Thyroid gland (tissue), 4 donors: ENCODE results near the gene SRBD1.

Experiments used
- POLR2A ChIP-seq, 2 donors: fragments of 450-650 bp; IDR thresholded peaks; one replicate each; pipeline ENCODE4 v1.6.1; 2017; ENCODE audit warnings: antibody characterized with exemption in 2 of 2, mild to moderate bottlenecking in 2 of 2, moderate library complexity in 1 of 2
- TF ChIP-seq, protein P1 (sequence below), 6 experiments: fragments of 200-600 bp in 3 of 6; fragments of 450-650 bp in 3 of 6; sonication (generic) in 3 of 6; IDR thresholded peaks; one replicate each; pipeline ENCODE4 v1.5.1; 2016 to 2019; ENCODE audit warnings: antibody characterized with exemption in 6 of 6, mild to moderate bottlenecking in 2 of 6, inconsistent platforms in 1 of 6, moderate library complexity in 1 of 6

DNA sequence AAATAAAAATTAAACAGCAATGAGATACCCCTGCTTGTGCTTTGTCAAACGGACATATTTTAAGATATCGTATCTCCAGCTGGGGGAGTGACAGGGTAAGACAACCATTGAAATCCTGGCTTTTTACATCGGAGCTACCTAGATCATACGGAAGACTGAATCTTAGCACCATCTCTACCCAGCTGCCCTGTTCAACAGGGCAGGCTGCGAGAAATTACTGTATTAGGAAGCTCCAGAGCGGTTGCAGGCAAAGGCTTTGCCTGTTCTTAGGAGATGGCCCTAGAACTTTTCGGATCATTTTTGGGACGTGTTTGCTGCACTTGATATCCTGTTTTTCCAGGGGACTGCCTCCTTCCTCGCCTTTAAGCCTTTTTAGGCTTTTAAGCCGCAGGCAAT is 38.4 kb upstream of the SRBD1 start:
- TF ChIP-seq, protein P1, sequence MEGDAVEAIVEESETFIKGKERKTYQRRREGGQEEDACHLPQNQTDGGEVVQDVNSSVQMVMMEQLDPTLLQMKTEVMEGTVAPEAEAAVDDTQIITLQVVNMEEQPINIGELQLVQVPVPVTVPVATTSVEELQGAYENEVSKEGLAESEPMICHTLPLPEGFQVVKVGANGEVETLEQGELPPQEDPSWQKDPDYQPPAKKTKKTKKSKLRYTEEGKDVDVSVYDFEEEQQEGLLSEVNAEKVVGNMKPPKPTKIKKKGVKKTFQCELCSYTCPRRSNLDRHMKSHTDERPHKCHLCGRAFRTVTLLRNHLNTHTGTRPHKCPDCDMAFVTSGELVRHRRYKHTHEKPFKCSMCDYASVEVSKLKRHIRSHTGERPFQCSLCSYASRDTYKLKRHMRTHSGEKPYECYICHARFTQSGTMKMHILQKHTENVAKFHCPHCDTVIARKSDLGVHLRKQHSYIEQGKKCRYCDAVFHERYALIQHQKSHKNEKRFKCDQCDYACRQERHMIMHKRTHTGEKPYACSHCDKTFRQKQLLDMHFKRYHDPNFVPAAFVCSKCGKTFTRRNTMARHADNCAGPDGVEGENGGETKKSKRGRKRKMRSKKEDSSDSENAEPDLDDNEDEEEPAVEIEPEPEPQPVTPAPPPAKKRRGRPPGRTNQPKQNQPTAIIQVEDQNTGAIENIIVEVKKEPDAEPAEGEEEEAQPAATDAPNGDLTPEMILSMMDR (IDR thresholded peaks at IDR 0.05): no peak
- no peak for TF ChIP-seq POLR2A (IDR thresholded peaks at IDR 0.05)
